HG03432 (cell line): Measurements from ENCODE around the gene LARP1.
"Not testable (repeated sequence)": the region's sequence is repeated elsewhere in the genome, so short reads cannot be mapped to it uniquely, and the experiment has no call there.

ENCODE experiments used
- ATAC-seq: cut with Tn5 transposase; IDR thresholded peaks from one replicate; pipeline ENCODE4 v1.9.1; 2021; ENCODE audit warnings: mild to moderate bottlenecking, moderate library complexity; ENCODE audit not compliant: unreplicated experiment

The LARP1 gene

GRCh38 chr5:154820383-154820782 lies 65.2 kb downstream of the LARP1 start:
- no peak for ATAC-seq

GRCh38 chr5:154822896-154823295 lies 67.7 kb downstream of the LARP1 start:
- ATAC-seq, result not testable (repeated sequence)

- no peak for ATAC-seq
Measured at GRCh38 chr5:154823605-154824004, 68.4 kb downstream of the LARP1 start.

- ATAC-seq, result no peak
Measured at GRCh38 chr5:154824070-154824469, 68.9 kb downstream of the LARP1 start.

GRCh38 chr5:154829181-154829588 lies 74.0 kb downstream of the LARP1 start:
- ATAC-seq, result no peak

GRCh38 chr5:154829589-154830218 lies 74.5 kb downstream of the LARP1 start:
- no peak for ATAC-seq

GRCh38 chr5:154830219-154830595 lies 75.0 kb downstream of the LARP1 start:
- ATAC-seq, result no peak

- ATAC-seq, result no peak
Measured at GRCh38 chr5:154830596-154830995, 75.4 kb downstream of the LARP1 start.

GRCh38 chr5:154831451-154831850 lies 76.3 kb downstream of the LARP1 start:
- ATAC-seq, result no peak

GRCh38 chr5:154832804-154833203 lies 77.6 kb downstream of the LARP1 start:
- not testable (repeated sequence) for ATAC-seq

- ATAC-seq, result no peak
Measured at GRCh38 chr5:154834053-154834452, 78.9 kb downstream of the LARP1 start.

- not testable (repeated sequence) for ATAC-seq
Measured at GRCh38 chr5:154835701-154836052, 80.5 kb downstream of the LARP1 start.

- ATAC-seq, result no peak
Measured at GRCh38 chr5:154836225-154836624, 81.0 kb downstream of the LARP1 start.

GRCh38 chr5:154837009-154837901 lies 82.1 kb downstream of the LARP1 start:
- ATAC-seq, result no peak

- ATAC-seq, result no peak
Measured at GRCh38 chr5:154840435-154841272, 85.5 kb downstream of the LARP1 start.

- no peak for ATAC-seq
Measured at GRCh38 chr5:154841273-154841661, 86.1 kb downstream of the LARP1 start.

GRCh38 chr5:154842689-154843530 lies 87.7 kb downstream of the LARP1 start:
- ATAC-seq, result no peak

- no peak for ATAC-seq
Measured at GRCh38 chr5:154844809-154845208, 89.6 kb downstream of the LARP1 start.

GRCh38 chr5:154849264-154849785 lies 94.1 kb downstream of the LARP1 start:
- ATAC-seq, result no peak

GRCh38 chr5:154849791-154850201 lies 94.6 kb downstream of the LARP1 start:
- ATAC-seq, result no peak
